Measurements from ENCODE around the gene MRPL22. TPM values are rescaled to one million over a fixed set of nuclear protein-coding genes. Genes with fewer than 3 reads are reported as not detected.

The MRPL22 gene
- total and polyA plus RNA-seq, 4 donors, result 26.9 to 88.0 (median 37.6) TPM

DNA sequence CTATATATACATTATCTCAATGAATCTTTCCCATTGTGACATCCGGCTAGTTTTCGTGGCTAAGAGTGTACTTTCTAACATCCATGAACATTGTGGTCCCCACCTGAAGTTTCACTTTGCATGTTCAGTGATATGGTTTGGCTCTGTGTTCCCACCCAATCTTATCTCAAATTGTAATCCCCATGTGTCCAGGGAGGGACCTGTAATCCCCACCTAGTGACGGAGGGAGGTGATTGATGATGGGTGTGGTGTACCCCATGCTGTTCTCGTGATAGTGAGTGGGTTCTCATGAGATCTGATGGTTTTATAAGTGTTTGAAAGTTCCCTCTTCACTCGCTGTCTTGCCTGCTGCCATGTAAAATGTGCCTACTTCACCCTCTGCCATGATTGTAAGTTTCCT lies 28.1 kb downstream of the MRPL22 start:
- no peak overlapping the region for H3K4me3 ChIP-seq
- H3K9ac ChIP-seq (ENCODE audit: insufficient read depth in 1 of 2, low read length in 2 of 2), result no peak overlapping the region
- H3K9me3 ChIP-seq (ENCODE audit: control insufficient read depth in 4 of 4, insufficient read depth in 3 of 4, low read length in 3 of 4), result no peaks in the 10 kb centered on the region
- peaks cover 0 to 29% (median 2%) of the 10 kb centered on the region in 4 donors for H3K36me3 ChIP-seq (ENCODE audit: control insufficient read depth in 4 of 4, insufficient read depth in 4 of 4, low read length in 4 of 4)
- DNase-seq, result no peak
- peaks cover 0 to 11% (median 0%) of the 10 kb centered on the region in 5 donors for H3K4me1 ChIP-seq (ENCODE audit: control insufficient read depth in 5 of 5, insufficient read depth in 5 of 5, low read length in 5 of 5)
- no peaks in the 10 kb centered on the region for H3K27me3 ChIP-seq (ENCODE audit: control insufficient read depth in 3 of 3, insufficient read depth in 3 of 3, low read length in 2 of 3)
- no peak for ATAC-seq (ENCODE audit: insufficient read depth, low FRiP score)
- WGBS, 2 donors, result 85 to 88% methylated on average over 5 of the region's 5 CpGs
- TF ChIP-seq, protein P1, sequence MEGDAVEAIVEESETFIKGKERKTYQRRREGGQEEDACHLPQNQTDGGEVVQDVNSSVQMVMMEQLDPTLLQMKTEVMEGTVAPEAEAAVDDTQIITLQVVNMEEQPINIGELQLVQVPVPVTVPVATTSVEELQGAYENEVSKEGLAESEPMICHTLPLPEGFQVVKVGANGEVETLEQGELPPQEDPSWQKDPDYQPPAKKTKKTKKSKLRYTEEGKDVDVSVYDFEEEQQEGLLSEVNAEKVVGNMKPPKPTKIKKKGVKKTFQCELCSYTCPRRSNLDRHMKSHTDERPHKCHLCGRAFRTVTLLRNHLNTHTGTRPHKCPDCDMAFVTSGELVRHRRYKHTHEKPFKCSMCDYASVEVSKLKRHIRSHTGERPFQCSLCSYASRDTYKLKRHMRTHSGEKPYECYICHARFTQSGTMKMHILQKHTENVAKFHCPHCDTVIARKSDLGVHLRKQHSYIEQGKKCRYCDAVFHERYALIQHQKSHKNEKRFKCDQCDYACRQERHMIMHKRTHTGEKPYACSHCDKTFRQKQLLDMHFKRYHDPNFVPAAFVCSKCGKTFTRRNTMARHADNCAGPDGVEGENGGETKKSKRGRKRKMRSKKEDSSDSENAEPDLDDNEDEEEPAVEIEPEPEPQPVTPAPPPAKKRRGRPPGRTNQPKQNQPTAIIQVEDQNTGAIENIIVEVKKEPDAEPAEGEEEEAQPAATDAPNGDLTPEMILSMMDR (IDR thresholded peaks at IDR 0.05; ENCODE audit: control extremely low read depth, extremely low read depth), result no peak
- no peak overlapping the region for H3K27ac ChIP-seq (ENCODE audit: low read depth in 1 of 2, low read length in 1 of 2)

DNA sequence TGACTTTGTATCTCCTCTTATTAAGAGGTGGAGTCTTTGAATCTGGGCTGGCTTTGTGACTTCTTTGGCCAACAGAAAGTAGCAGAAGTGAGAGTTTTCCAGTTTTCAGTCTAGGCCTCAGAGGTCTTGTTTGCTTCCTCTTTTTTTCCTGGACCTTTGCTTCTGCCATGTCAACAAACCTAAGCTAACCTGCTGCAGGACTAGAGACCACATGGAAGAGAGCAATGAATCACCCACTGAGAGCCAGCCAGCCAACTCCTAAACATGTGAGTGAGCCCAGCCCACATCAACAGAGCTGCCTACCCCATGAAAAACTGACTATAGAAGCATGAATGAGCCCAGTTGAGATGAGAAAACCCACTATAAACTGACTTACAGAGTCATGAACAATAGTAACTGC lies 29.9 kb downstream of the MRPL22 start:
- Histone ChIP-seq H3K27ac (ENCODE audit: low read depth in 1 of 2, low read length in 1 of 2) (no peak overlapping the region), H3K9me3 (ENCODE audit: control insufficient read depth in 4 of 4, insufficient read depth in 3 of 4, low read length in 3 of 4) (peaks cover 0 to under 1% (median 0%) of the 10 kb centered on the region in 4 donors), H3K4me1 (ENCODE audit: control insufficient read depth in 5 of 5, insufficient read depth in 5 of 5, low read length in 5 of 5) (peaks cover 0 to 9% (median 0%) of the 10 kb centered on the region in 5 donors), H3K27me3 (ENCODE audit: control insufficient read depth in 3 of 3, insufficient read depth in 3 of 3, low read length in 2 of 3) (no peaks in the 10 kb centered on the region), H3K4me3 (no peak overlapping the region), H3K36me3 (ENCODE audit: control insufficient read depth in 4 of 4, insufficient read depth in 4 of 4, low read length in 4 of 4) (peaks cover 0 to 25% (median 2%) of the 10 kb centered on the region in 4 donors), H3K9ac (ENCODE audit: insufficient read depth in 1 of 2, low read length in 2 of 2) (no peak overlapping the region)
- no peak for DNase-seq
- TF ChIP-seq, protein P1 (IDR thresholded peaks at IDR 0.05; ENCODE audit: control extremely low read depth, extremely low read depth), result no peak
- no peak for ATAC-seq (ENCODE audit: insufficient read depth, low FRiP score)

DNA sequence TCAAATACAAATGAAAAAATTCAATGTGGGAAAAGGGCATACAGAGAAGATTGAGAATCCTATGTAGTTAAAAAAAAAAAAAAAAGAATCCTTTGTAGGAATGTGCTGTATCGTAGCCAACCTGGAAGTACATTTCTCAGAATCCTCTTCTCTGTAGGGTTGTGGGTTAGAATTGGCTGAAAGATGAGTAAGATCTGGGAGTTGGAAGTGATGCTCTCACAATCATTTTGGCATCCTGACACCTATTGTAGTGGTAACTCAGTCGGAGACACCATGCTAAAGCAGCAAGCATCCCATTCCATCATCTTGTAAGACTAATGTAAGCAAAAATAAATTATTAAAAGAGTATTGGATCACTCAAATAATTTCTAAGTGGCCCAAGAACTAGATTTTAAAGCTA lies 30.6 kb downstream of the MRPL22 start:
- Histone ChIP-seq H3K27ac (ENCODE audit: low read depth in 1 of 2, low read length in 1 of 2) (no peak overlapping the region), H3K9me3 (ENCODE audit: control insufficient read depth in 4 of 4, insufficient read depth in 3 of 4, low read length in 3 of 4) (peaks cover 0 to 3% (median 0%) of the 10 kb centered on the region in 4 donors), H3K9ac (ENCODE audit: insufficient read depth in 1 of 2, low read length in 2 of 2) (no peak overlapping the region), H3K4me3 (no peak overlapping the region), H3K4me1 (ENCODE audit: control insufficient read depth in 5 of 5, insufficient read depth in 5 of 5, low read length in 5 of 5) (peaks cover 0 to 9% (median 0%) of the 10 kb centered on the region in 5 donors), H3K27me3 (ENCODE audit: control insufficient read depth in 3 of 3, insufficient read depth in 3 of 3, low read length in 2 of 3) (no peaks in the 10 kb centered on the region), H3K36me3 (ENCODE audit: control insufficient read depth in 4 of 4, insufficient read depth in 4 of 4, low read length in 4 of 4) (peaks cover 0 to 23% (median 2%) of the 10 kb centered on the region in 4 donors)
- no peak for DNase-seq
- WGBS, 2 donors, result 81 to 96% methylated on average over 2 of the region's 2 CpGs
- TF ChIP-seq, protein P1 (IDR thresholded peaks at IDR 0.05; ENCODE audit: control extremely low read depth, extremely low read depth), result no peak
- ATAC-seq (ENCODE audit: insufficient read depth, low FRiP score), result no peak
